Activated T-cell treated with anti-CD3 and anti-CD28 coated beads, Interleukin-2, amount 50 U/mL, for 72 hours (primary cell): Measurements from ENCODE around the gene FRMD1. TPM values are rescaled to one million over a fixed set of nuclear protein-coding genes. Genes with fewer than 3 reads are reported as not detected.

Source experiments
- ATAC-seq, 2 donors: fragments of 150-1000 bp; cut with Tn5 transposase; replicated peaks in 1 of 2; 2 replicates each; pipeline ENCODE4 v1.10.0; 2021; ENCODE audit warnings: moderate library complexity in 2 of 2, mild to moderate bottlenecking in 1 of 2
- DNase-seq, 2 donors: peaks; one replicate each; pipeline ENCODE4 v3.0.0; 2021 to 2022; ENCODE audit warnings: mixed read lengths in 1 of 2
- H3K27ac Mint-ChIP-seq: one replicate; pipeline ENCODE4 v1.8.0; 2022; ENCODE audit warnings: mild to moderate bottlenecking, moderate library complexity, mixed read lengths
- H3K27me3 Mint-ChIP-seq: one replicate; pipeline ENCODE4 v1.8.0; 2022; ENCODE audit warnings: low read depth, mixed read lengths
- H3K36me3 Mint-ChIP-seq, 2 donors: one replicate each; pipeline ENCODE4 v1.8.0; 2022; ENCODE audit warnings: mixed read lengths in 2 of 2, mild to moderate bottlenecking in 1 of 2; ENCODE audit not compliant: insufficient read depth in 2 of 2
- H3K4me1 Mint-ChIP-seq: one replicate; pipeline ENCODE4 v1.8.0; 2022; ENCODE audit warnings: low read depth, mixed read lengths
- H3K4me3 Mint-ChIP-seq, 2 donors: one replicate each; pipeline ENCODE4 v1.8.0; 2022; ENCODE audit warnings: mild to moderate bottlenecking in 2 of 2, mixed read lengths in 2 of 2, moderate library complexity in 2 of 2
- H3K9me3 Mint-ChIP-seq, 2 donors: one replicate each; pipeline ENCODE4 v1.8.0; 2022; ENCODE audit warnings: mixed read lengths in 2 of 2
- total RNA-seq, 2 donors: library from RNA; stranded (reverse); gene quantifications; one replicate each; pipeline ENCODE4 v1.2.3, GENCODE V29; 2022

Gene FRMD1
- total RNA-seq, 2 donors from 2014 or later, result 0.05 to 0.09 TPM

DNA sequence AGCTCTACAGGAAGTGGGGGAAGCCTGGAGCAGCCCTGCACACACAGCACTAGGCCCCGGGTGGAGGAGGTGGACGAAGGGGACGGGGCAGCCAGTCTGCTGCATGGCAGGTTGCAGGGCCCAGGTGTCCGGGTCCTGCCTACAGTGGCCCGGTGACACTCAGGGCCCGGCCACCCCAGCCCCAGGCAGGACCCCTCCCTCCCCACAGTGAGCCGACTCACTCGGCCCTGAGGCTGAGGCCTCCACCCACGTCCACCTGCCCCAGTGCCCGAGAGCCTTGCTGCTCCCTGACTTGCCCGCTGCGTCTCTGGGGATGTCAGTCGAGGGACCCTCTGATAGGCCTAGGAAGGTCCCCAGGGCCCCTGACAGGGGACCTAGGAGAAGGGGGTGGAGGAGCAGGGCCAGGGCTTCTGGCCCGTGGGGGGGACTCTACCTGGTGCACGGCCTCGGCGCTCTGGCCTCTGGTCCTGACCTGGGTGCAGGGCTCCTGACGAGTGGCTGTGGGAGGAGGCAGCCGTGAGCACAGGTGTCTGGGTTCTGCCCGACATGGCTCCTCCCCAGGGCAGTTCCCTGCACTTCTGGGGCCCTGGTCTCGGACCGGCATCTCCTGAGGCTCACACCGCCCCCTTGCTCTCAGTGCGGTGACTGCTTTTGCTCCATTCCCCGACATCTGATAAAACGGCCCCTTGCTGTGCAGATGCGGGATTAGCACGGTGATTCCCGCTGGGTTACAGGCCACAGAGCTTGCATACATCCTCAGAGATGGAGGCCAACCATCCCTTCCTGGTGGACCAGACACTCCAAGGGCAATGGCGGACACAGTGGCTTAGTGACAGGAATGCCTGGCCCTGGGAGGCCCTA, 20.1 kb downstream of the FRMD1 start:
- no peak overlapping the region for H3K27ac Mint-ChIP-seq
- ATAC-seq (no peak), DNase-seq (no peak)
- no peaks in the 10 kb centered on the region for H3K36me3 Mint-ChIP-seq
- H3K4me3 Mint-ChIP-seq, result no peak overlapping the region
- no peaks in the 10 kb centered on the region for H3K27me3 Mint-ChIP-seq
- H3K4me1 Mint-ChIP-seq, result no peaks in the 10 kb centered on the region
- no peaks in the 10 kb centered on the region for H3K9me3 Mint-ChIP-seq

DNA sequence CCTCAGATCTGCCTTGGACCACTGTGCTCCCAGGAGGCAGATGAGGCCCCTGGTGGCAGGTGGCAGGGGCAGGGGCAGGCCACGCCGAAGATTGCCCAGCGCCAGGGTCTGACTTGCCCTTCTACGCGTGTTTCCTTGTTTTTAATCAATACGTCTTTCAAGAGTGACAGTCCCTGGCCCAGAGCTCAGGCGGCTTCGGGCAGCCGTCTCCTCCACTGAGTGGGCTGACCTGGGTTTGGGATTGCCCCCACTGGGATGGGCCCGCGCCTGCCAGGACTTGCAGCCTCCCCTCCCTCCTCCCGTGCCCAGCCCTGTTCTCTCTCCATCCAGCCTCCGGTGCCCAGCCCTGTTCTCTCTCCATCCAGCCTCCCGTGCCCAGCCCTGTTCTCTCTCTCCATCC, 21.2 kb downstream of the FRMD1 start:
- ATAC-seq, result no peak
- H3K4me1 Mint-ChIP-seq, result no peaks in the 10 kb centered on the region
- DNase-seq, result no peak
- no peaks in the 10 kb centered on the region for H3K36me3 Mint-ChIP-seq
- H3K9me3 Mint-ChIP-seq, result no peaks in the 10 kb centered on the region
- no peak overlapping the region for H3K27ac Mint-ChIP-seq
- no peak overlapping the region for H3K4me3 Mint-ChIP-seq
- no peaks in the 10 kb centered on the region for H3K27me3 Mint-ChIP-seq

DNA sequence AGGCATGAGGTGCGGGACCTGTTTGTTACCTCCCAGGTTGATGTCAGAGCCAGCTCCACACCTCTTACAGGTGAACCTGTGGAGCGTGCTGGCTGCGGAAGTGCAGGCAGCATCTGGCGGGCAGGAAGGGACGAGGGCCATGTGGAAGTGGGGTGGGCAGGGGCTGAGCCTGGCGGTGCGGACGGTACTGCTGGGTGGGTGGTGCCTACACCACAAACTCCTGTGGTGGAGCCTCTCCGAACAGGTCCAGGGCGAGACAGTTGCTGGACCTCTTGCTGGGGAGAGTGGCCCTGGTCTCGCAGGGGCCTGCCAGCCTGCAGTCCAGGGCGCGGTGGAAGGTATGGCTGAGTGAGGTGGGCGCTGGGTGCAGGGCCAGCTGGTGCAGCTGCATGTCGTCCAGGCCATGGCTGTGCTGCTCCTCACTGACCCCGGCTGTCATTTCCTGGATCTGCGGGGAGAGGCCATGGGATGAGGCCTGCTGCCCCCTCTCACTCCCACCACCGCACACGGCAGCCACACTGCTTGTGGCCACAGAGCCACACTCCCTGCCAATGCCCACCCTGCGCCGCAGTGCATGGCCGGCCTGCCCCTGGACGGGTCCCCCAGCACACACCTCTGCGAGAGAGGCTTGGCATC, 22.0 kb downstream of the FRMD1 start:
- no peak for DNase-seq
- ATAC-seq, result peak in 1 of 2 donors; percentile 22
- Mint-ChIP-seq H3K4me1 (no peaks in the 10 kb centered on the region), H3K9me3 (no peaks in the 10 kb centered on the region), H3K27ac (no peak overlapping the region), H3K4me3 (no peak overlapping the region), H3K27me3 (no peaks in the 10 kb centered on the region), H3K36me3 (no peaks in the 10 kb centered on the region)

DNA sequence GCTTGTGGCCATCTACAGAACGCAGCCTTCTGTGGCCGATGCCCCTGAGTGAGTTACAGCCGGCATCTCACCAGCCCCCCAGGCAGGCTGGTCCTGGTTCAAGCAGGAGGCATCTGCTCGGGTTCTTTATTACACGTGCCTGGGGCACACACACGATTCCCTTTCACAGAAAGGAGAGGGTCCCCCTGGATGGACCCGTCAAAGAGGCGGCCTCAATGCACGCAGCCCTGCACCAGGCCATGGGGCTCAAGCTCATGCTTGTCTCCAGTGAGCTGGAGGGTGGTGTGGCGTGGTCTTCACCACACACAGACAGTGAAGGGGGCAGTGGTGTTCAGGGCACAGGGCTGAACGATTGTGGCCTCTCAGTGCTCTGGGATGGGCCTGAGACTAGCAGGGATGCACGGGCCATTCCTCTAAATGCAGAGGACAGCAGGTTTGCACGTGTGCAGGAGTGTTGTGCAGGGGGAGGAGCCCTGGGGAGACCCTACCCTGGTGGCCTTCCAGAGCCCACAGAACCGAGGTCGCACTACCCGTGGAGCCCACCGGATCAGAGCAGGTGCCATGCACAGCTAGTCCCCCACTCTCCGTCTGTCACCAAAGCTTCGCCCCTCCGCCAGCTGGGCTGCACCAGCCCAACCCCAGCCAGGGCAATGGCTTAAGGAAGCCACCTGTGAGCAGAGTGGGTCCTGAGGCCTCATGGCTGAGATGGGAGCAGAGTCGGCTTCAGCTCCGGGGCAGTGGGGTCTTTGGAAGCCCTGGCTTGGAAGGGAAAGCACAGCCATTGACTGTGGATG, 23.1 kb downstream of the FRMD1 start:
- no peak overlapping the region for H3K27ac Mint-ChIP-seq
- no peak for DNase-seq
- H3K27me3 Mint-ChIP-seq, result no peaks in the 10 kb centered on the region
- H3K36me3 Mint-ChIP-seq, result no peaks in the 10 kb centered on the region
- no peak overlapping the region for H3K4me3 Mint-ChIP-seq
- H3K4me1 Mint-ChIP-seq, result no peaks in the 10 kb centered on the region
- H3K9me3 Mint-ChIP-seq, result no peaks in the 10 kb centered on the region
- ATAC-seq, result no peak

DNA sequence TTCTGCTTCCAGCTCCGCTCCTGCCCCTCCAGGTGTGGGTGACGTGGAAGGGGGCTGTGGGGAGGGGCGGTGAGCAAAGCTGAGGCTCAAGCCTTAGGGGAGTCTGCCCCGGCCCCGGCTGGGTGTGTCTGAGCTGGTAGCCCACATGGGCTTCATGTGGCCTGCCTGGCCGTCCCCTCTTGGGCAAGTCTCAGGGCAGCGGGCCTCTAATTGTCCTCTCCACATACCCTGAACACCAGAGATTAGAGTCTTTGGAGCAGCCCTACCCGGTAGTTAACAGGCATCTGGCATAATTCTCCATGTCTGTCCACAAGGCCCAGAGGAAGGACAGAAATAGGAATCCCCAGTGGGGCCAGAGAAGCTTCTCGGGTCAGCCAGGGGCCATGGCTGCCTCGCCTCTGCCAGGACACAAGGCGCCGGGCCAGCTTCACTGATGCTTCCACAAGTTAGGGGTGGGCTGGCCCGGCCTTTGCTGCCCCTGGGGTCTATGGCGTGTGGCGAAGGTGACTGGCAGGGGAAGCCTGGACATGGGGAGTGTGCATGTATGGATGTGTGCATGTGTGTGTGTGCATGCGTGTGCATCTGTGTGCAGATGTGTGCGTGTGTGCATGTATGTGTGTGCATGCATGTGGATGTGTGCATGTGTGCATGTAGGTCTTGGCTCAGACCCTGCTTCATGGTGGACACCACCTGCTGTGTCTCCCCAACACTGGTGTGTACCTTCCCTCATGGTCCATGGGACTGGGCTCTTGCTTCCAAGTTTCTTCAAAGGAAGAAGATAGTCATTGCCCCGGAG, 24.0 kb downstream of the FRMD1 start:
- DNase-seq (no peak), ATAC-seq (no peak)
- Mint-ChIP-seq H3K36me3 (no peaks in the 10 kb centered on the region), H3K27me3 (no peaks in the 10 kb centered on the region), H3K4me3 (no peak overlapping the region), H3K9me3 (no peaks in the 10 kb centered on the region), H3K4me1 (no peaks in the 10 kb centered on the region), H3K27ac (no peak overlapping the region)

DNA sequence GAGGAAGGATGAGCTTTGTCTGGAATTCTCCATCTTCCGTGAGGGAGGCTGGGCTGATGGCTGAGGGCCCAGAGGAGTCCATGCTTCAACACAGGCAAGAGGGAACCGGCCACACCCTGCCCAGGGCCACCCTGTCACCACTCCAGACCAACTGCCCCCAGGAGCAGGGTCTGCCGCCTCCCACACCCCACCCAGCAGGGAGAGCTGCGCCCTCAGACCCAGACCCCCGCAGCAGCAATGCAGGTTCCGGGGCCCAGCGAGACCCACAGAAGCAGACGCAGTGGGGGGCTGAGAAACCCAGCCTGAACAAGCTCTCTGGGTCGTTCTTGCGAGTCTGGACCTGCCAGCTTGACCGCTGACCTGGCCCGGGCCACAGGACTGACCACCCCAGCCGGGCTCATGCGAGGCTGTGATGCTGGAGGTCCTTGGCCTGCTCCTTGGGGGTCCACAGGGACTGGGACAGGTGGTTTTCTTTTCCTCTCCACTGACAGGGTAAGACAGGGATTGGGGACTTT, 25.0 kb downstream of the FRMD1 start:
- no peak for ATAC-seq
- H3K36me3 Mint-ChIP-seq, result no peaks in the 10 kb centered on the region
- H3K27me3 Mint-ChIP-seq, result no peaks in the 10 kb centered on the region
- no peaks in the 10 kb centered on the region for H3K9me3 Mint-ChIP-seq
- no peaks in the 10 kb centered on the region for H3K4me1 Mint-ChIP-seq
- no peak overlapping the region for H3K27ac Mint-ChIP-seq
- no peak overlapping the region for H3K4me3 Mint-ChIP-seq
- no peak for DNase-seq

DNA sequence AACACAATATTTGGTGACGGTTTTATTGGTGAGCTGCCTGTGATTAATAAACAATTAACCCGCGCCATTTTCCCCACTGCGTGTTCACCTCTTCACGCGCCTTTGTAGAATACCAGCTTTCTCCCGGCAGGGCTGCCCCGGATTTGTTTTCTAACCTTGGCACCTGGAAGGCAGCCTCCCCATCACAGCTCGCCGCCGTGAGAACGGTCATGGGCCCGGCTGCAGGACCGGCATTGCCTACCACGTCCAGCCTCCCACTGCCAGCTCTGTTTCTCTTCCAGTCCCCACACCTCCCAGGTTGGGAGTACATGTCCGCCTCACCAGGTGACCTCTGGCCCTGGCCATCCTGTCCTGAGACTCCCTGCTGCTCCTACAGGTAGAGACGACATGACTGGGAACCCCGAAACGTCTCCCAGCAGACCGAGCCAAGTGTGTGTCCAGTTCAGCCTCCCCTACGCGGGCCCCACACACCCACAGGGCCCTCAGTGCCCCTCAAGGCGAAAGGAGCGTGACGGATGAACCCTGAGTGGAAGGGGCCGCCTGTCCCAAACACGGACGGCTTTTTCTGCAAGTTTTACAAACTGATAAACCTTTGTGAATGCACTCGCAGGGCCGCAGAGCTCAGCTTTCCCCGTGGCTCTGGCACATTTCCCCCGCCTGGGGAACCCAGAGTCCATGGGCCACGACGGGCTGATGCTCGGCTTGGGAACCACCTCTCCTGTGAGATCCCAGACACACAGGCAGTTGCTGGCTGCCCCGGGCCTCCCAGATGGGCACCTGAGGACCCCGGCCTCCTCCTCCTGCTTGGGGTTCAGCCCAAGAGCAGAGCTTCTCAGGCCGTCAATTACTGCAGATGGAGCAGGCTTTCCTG, 25.7 kb downstream of the FRMD1 start:
- Mint-ChIP-seq H3K27ac (no peak overlapping the region), H3K4me3 (no peak overlapping the region), H3K36me3 (no peaks in the 10 kb centered on the region), H3K4me1 (no peaks in the 10 kb centered on the region), H3K9me3 (no peaks in the 10 kb centered on the region), H3K27me3 (no peaks in the 10 kb centered on the region)
- ATAC-seq, result no peak
- DNase-seq, result no peak

DNA sequence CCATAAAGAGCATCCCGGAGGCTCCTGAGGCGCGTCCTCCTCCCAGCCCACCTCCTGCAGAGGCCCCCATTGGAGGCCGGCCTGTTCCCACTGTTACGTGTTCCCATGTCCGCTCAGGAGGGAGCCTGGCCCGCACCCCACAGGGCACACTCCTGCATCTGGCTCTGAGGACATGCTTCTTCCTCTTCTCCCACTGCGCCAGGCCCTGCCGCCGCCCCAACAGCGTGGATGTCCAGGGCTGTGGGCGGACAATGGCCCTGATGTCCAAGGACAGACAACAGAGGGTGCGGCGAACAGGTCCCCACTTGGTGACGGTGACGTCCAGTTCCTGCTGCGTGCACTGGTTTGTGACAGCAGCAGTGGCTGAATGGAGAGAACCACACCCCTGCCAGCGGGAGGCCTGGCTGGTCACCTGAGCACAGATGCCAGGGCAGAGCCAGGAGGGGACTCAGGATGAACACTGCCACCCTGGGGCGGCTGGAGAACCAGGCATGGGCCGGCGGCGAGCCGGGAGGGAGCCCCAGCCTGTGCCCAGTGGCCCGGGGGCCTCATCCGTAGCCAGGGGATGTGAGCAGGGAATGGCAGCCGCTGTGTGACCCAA, 26.6 kb downstream of the FRMD1 start:
- Mint-ChIP-seq H3K27me3 (no peaks in the 10 kb centered on the region), H3K4me3 (no peak overlapping the region), H3K9me3 (no peaks in the 10 kb centered on the region), H3K27ac (no peak overlapping the region), H3K4me1 (no peaks in the 10 kb centered on the region), H3K36me3 (no peaks in the 10 kb centered on the region)
- no peak for DNase-seq
- no peak for ATAC-seq

DNA sequence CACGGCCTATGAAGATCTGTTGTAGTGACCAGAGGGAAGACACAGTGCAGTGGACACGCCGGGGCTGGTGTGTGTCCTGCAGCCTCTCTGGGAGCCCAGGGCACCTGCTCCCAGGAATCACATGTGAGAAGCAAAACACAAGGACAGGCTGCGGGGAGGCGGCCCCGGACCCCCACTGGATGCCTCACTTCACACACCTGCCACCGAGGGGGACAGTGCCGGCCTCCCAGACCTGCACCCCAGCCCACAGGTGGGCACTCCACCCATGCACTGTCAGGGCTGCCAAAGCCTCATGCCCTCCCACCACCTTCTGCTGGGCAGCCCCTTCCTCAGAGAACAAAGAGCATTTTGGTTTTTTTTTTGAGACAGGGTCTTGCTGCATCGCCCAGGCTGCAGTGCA, 27.4 kb downstream of the FRMD1 start:
- Mint-ChIP-seq H3K9me3 (no peaks in the 10 kb centered on the region), H3K27ac (no peak overlapping the region), H3K4me3 (no peak overlapping the region), H3K27me3 (no peaks in the 10 kb centered on the region), H3K4me1 (no peaks in the 10 kb centered on the region), H3K36me3 (no peaks in the 10 kb centered on the region)
- ATAC-seq (no peak), DNase-seq (no peak)

DNA sequence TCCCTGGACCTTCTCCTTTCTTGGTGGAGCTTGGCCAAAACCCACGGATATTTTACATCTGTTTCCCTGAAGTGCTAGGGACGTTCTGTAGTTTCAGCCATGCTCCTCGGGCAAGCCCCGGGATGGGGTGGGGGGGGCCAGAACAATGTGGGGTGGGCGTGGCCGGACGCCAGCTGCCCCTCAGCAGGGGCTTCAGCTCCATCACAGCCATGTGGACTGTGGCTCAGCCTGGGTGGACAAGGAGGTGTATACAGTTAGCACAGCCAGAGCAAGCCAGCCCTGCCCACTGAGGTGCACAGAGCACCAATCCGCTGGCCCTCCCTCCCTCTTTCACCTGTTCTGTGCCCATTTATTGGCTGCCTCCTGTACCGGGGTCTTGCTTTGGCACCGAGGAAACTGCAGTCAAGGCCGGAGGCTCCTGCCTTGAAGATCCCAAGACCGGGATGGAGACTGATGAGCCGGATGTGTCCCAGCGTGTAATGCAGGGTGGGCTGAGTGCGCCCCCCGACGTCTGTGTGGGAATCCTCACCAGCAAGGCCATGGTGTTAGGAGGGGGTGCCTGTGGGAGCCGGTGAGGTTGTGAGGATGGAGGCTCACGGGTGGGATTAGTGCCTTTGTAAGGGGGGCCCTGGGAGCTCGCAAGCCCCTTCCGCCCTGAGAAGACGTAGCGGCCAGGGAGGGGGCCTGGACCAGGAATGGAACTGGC, 28.0 kb downstream of the FRMD1 start:
- Mint-ChIP-seq H3K27ac (no peak overlapping the region), H3K4me1 (no peaks in the 10 kb centered on the region), H3K27me3 (no peaks in the 10 kb centered on the region), H3K9me3 (no peaks in the 10 kb centered on the region), H3K36me3 (no peaks in the 10 kb centered on the region), H3K4me3 (no peak overlapping the region)
- DNase-seq (no peak), ATAC-seq (no peak)

DNA sequence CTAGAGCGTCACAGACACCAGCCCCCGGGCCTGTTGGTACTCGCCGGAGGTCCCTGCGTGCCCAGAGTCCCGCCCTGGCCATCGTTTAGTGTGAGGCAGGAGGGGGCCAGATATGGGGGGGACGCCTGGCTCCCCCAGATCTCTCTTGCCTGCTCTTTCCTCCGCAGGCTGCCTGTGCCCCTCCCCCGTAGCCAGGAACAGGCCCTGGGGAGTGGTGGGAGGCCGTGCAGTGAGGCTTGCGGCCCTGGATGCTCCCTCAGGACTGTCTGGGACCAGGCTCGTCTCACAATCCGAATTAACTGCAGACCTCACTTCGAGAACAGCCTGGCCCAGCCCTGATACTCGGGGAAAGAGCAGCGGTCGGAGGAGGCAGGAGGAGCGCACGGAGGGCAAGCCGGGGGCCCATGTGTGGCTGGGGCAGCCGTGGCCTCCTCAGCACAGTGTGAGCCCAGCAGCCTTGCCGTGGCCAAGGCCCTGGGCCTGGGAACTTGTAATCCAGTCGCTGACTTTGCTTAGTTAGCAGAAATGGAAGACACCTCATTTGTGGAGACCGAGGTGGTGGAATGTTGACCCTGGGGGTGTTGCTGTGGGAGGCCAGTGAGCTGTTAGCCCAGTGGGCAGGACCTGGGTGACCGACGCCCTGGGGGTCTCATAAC, 28.7 kb downstream of the FRMD1 start:
- H3K4me3 Mint-ChIP-seq, result no peak overlapping the region
- H3K27me3 Mint-ChIP-seq, result no peaks in the 10 kb centered on the region
- no peak for ATAC-seq
- no peak overlapping the region for H3K27ac Mint-ChIP-seq
- no peak for DNase-seq
- no peaks in the 10 kb centered on the region for H3K36me3 Mint-ChIP-seq
- H3K4me1 Mint-ChIP-seq, result no peaks in the 10 kb centered on the region
- no peaks in the 10 kb centered on the region for H3K9me3 Mint-ChIP-seq
